KMS-11 (cell line): ENCODE measurements around the gene MED9.

Experiments used
- H2AFZ ChIP-seq: fragments of 200-600 bp; sonication (generic); 2 replicates; pipeline ENCODE4 v1.6.1; 2016; ENCODE audit warnings: antibody characterized with exemption, mixed run types, low read depth
- H3K27ac ChIP-seq: fragments of 200-600 bp; sonication (generic); 2 replicates; pipeline ENCODE4 v1.6.1; 2016; ENCODE audit warnings: mild to moderate bottlenecking, mixed run types
- H3K27me3 ChIP-seq: fragments of 200-600 bp; sonication (generic); 2 replicates; pipeline ENCODE4 v1.6.1; 2017; ENCODE audit warnings: mild to moderate bottlenecking, low read depth, mixed run types, moderate library complexity; ENCODE audit not compliant: insufficient read depth
- H3K36me3 ChIP-seq: fragments of 200-600 bp; sonication (generic); 2 replicates; pipeline ENCODE4 v1.6.1; 2017; ENCODE audit warnings: mild to moderate bottlenecking, mixed run types; ENCODE audit not compliant: insufficient read depth
- H3K4me1 ChIP-seq: fragments of 200-600 bp; sonication (generic); 2 replicates; pipeline ENCODE4 v1.6.1; 2016; ENCODE audit warnings: mild to moderate bottlenecking, low read depth, mixed run types; ENCODE audit not compliant: poor library complexity, severe bottlenecking
- H3K4me2 ChIP-seq: fragments of 200-600 bp; sonication (generic); 2 replicates; pipeline ENCODE4 v1.7.0; 2016; ENCODE audit warnings: mild to moderate bottlenecking, mixed run types
- H3K4me3 ChIP-seq: fragments of 200-600 bp; sonication (generic); IDR thresholded peaks from 2 replicates; pipeline ENCODE4 v1.6.1; 2017; ENCODE audit warnings: low read depth, low read length, mixed read lengths; ENCODE audit not compliant: insufficient read depth
- H3K79me2 ChIP-seq: fragments of 200-600 bp; sonication (generic); 2 replicates; pipeline ENCODE4 v1.6.1; 2016; ENCODE audit warnings: low read depth, mixed run types; ENCODE audit not compliant: insufficient read depth
- H3K9ac ChIP-seq: fragments of 200-600 bp; sonication (generic); 2 replicates; pipeline ENCODE4 v1.6.1; 2016; ENCODE audit warnings: mild to moderate bottlenecking, mixed run types
- H4K20me1 ChIP-seq: fragments of 200-600 bp; sonication (generic); 2 replicates; pipeline ENCODE4 v1.6.1; 2016; ENCODE audit warnings: mild to moderate bottlenecking, mixed run types; ENCODE audit not compliant: insufficient read depth
- TF ChIP-seq, protein P1 (sequence below): fragments of 200-600 bp; sonication (generic); conservative IDR thresholded peaks from 2 replicates; pipeline ENCODE4 v1.6.1; 2017; ENCODE audit warnings: low read depth, mild to moderate bottlenecking, antibody characterized with exemption, low read length, moderate library complexity, mixed read lengths

MED9 gene

DNA sequence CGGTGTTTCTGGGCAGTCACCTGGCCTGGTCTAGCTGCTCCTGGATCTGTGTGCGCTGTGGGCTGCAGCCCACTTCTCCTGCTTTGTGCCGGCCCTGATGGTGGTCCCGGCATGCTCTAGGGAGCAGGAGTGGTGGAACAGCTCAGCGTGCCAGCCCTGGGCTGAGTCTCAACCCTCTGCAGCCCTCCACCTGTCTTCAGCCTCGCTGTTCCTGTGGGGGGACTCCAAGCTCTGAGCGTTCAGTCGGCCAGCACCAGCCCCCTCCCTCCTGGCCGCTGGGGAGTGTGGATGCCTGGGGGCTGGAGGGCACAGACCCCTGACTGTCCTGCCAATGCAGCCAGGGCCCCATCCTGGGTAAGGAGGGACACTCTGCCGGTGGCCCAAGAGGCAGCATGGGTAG is 43.1 kb downstream of the MED9 start:
- Histone ChIP-seq H3K36me3 (no peaks in the 10 kb centered on the region), H3K4me2 (no peak overlapping the region), H3K27ac (no peak overlapping the region), H4K20me1 (no peaks in the 10 kb centered on the region), H3K4me1 (no peaks in the 10 kb centered on the region), H3K27me3 (no peaks in the 10 kb centered on the region), H2AFZ (no peak overlapping the region), H3K4me3 (no peak overlapping the region), H3K9ac (no peak overlapping the region), H3K79me2 (no peaks in the 10 kb centered on the region)
- TF ChIP-seq, protein P1, sequence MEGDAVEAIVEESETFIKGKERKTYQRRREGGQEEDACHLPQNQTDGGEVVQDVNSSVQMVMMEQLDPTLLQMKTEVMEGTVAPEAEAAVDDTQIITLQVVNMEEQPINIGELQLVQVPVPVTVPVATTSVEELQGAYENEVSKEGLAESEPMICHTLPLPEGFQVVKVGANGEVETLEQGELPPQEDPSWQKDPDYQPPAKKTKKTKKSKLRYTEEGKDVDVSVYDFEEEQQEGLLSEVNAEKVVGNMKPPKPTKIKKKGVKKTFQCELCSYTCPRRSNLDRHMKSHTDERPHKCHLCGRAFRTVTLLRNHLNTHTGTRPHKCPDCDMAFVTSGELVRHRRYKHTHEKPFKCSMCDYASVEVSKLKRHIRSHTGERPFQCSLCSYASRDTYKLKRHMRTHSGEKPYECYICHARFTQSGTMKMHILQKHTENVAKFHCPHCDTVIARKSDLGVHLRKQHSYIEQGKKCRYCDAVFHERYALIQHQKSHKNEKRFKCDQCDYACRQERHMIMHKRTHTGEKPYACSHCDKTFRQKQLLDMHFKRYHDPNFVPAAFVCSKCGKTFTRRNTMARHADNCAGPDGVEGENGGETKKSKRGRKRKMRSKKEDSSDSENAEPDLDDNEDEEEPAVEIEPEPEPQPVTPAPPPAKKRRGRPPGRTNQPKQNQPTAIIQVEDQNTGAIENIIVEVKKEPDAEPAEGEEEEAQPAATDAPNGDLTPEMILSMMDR = no peak

GRCh38 chr17:17520599-17521232 is 43.9 kb downstream of the MED9 start:
- Histone ChIP-seq H3K27me3 (no peaks in the 10 kb centered on the region), H3K4me3 (no peak overlapping the region), H3K4me1 (no peaks in the 10 kb centered on the region), H3K27ac (no peak overlapping the region), H3K4me2 (no peak overlapping the region), H3K9ac (no peak overlapping the region), H2AFZ (no peak overlapping the region), H4K20me1 (no peaks in the 10 kb centered on the region), H3K36me3 (no peaks in the 10 kb centered on the region), H3K79me2 (no peaks in the 10 kb centered on the region)
- TF ChIP-seq, protein P1 = no peak

DNA sequence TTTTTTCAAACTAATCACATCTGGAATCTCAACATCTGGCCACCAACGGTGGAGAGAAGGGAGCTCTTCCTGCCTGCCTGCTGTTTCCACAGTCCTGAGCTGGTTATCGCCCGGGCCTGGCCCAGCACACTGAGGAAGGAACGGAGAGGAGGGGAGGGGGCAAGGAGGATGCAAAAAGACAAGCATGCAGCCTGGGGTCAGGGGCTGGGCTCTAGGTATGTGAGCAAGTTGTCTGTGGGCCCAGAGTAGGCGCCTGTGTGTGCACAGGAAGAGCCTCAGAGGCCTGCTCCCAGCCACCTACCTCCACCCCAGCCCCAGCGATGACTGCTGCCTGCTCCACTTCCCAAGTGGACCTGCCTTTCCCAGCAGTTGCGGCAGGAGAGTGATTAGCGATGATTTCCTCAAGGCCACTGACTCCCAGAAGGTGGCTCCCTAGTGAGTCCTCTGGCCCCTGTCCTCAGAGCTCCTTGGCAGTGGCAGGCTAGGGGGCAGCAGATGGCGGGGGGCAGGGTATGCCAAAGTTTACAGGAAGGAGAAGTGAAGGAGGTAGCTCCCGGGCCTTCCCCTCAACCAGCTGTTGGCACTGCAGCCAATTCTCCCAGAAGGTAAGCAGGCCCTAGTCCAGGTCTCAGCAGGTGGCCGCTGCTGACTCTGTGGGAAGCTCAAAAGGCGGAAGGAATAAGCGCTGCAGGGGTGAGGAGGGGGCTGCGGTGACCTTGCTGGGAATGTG is 46.4 kb downstream of the MED9 start:
- H3K9ac ChIP-seq = no peak overlapping the region
- H4K20me1 ChIP-seq = no peaks in the 10 kb centered on the region
- TF ChIP-seq, protein P1 = no peak

GRCh38 chr17:17523731-17524490 is 47.1 kb downstream of the MED9 start:
- Histone ChIP-seq H3K36me3 (no peaks in the 10 kb centered on the region), H3K9ac (no peak overlapping the region), H3K79me2 (no peaks in the 10 kb centered on the region), H3K4me3 (no peak overlapping the region), H3K4me1 (no peaks in the 10 kb centered on the region), H2AFZ (no peak overlapping the region), H4K20me1 (no peaks in the 10 kb centered on the region), H3K27me3 (no peaks in the 10 kb centered on the region), H3K4me2 (no peak overlapping the region), H3K27ac (no peak overlapping the region)
- TF ChIP-seq, protein P1 = no peak

More for the DNA sequence above, 46.4 kb downstream of the MED9 start:
- Histone ChIP-seq H2AFZ (no peak overlapping the region), H3K27me3 (no peaks in the 10 kb centered on the region), H3K79me2 (no peaks in the 10 kb centered on the region), H3K36me3 (no peaks in the 10 kb centered on the region), H3K4me3 (no peak overlapping the region), H3K27ac (no peak overlapping the region), H3K4me1 (no peaks in the 10 kb centered on the region), H3K4me2 (no peak overlapping the region)
